ENCODE data around the gene ETDA. TPM values are rescaled to one million over a fixed set of nuclear protein-coding genes. Genes with fewer than 3 reads are reported as not detected.
"Not testable (repeated sequence)": the region's sequence is repeated elsewhere in the genome, so short reads cannot be mapped to it uniquely, and the experiment has no call there.

ETDA gene
- total and polyA plus RNA-seq, 2 experiments from 2014 or later = not detected

GRCh38 chrX:135256923-135257322 lies 5.1 kb downstream of the ETDA start:
- no peaks in the 10 kb centered on the region for H3K9me2 ChIP-seq (replicated peaks; ENCODE audit: insufficient read depth)
- H3K4me2 ChIP-seq = no peak overlapping the region
- DNase-seq (ENCODE audit: low spot score) = no peak
- H4K20me1 ChIP-seq (ENCODE audit: insufficient read depth, poor library complexity, severe bottlenecking) = no peaks in the 10 kb centered on the region
- H3K36me3 ChIP-seq (replicated peaks; ENCODE audit: insufficient read depth, low read depth) = no peaks in the 10 kb centered on the region
- no peaks in the 10 kb centered on the region for H3K9me3 ChIP-seq (ENCODE audit: low read depth)
- no peak overlapping the region for H3K27ac ChIP-seq
- TF ChIP-seq EZH2 (IDR thresholded peaks at IDR 0.05; ENCODE audit: borderline replicate concordance) (no peak), CTCF (IDR thresholded peaks at IDR 0.05; ENCODE audit: poor library complexity) (no peak), EZH2phosphoT487 (IDR thresholded peaks at IDR 0.05; ENCODE audit: low read depth, severe bottlenecking, unreplicated experiment) (no peak)
- H3K27me3 ChIP-seq = no peaks in the 10 kb centered on the region
- H2AFZ ChIP-seq = no peak overlapping the region
- WGBS (ENCODE audit: low lambda C conversion rate, missing lambda C conversion rate) = 72% methylated on average over 6 of the region's 6 CpGs
- H3K4me3 ChIP-seq = no peak overlapping the region
- H3K4me1 ChIP-seq (ENCODE audit: insufficient read depth) = no peaks in the 10 kb centered on the region
- H3K79me2 ChIP-seq = no peaks in the 10 kb centered on the region

- H3K9me3 ChIP-seq (ENCODE audit: low read depth) = no peaks in the 10 kb centered on the region
- H2AFZ ChIP-seq = no peak overlapping the region
- TF ChIP-seq EZH2phosphoT487 (IDR thresholded peaks at IDR 0.05; ENCODE audit: low read depth, severe bottlenecking, unreplicated experiment) (no peak), CTCF (IDR thresholded peaks at IDR 0.05; ENCODE audit: poor library complexity) (no peak), EZH2 (IDR thresholded peaks at IDR 0.05; ENCODE audit: borderline replicate concordance) (no peak)
- H3K27me3 ChIP-seq = no peaks in the 10 kb centered on the region
- DNase-seq (ENCODE audit: low spot score) = no peak
- H3K4me2 ChIP-seq = no peak overlapping the region
- no peaks in the 10 kb centered on the region for H3K9me2 ChIP-seq (replicated peaks; ENCODE audit: insufficient read depth)
- no peak overlapping the region for H3K27ac ChIP-seq
- H4K20me1 ChIP-seq (ENCODE audit: insufficient read depth, poor library complexity, severe bottlenecking) = no peaks in the 10 kb centered on the region
- H3K4me1 ChIP-seq (ENCODE audit: insufficient read depth) = no peaks in the 10 kb centered on the region
- H3K4me3 ChIP-seq = no peak overlapping the region
- H3K79me2 ChIP-seq = no peaks in the 10 kb centered on the region
- H3K36me3 ChIP-seq (replicated peaks; ENCODE audit: insufficient read depth, low read depth) = no peaks in the 10 kb centered on the region
- 96% methylated on average over 6 of the region's 6 CpGs for WGBS (ENCODE audit: low lambda C conversion rate, missing lambda C conversion rate)
Measured at GRCh38 chrX:135257469-135257868, 5.6 kb downstream of the ETDA start.

- H3K9me3 ChIP-seq (ENCODE audit: low read depth); H2AFZ ChIP-seq; H3K4me2 ChIP-seq; H3K4me1 ChIP-seq (ENCODE audit: insufficient read depth); H4K20me1 ChIP-seq (ENCODE audit: insufficient read depth, poor library complexity, severe bottlenecking); H3K27ac ChIP-seq; H3K27me3 ChIP-seq; H3K79me2 ChIP-seq; H3K4me3 ChIP-seq; DNase-seq (ENCODE audit: low spot score); H3K9me2 ChIP-seq (replicated peaks; ENCODE audit: insufficient read depth); H3K36me3 ChIP-seq (replicated peaks; ENCODE audit: insufficient read depth, low read depth): not testable (repeated sequence)
- 88% methylated on average over 2 of the region's 2 CpGs for WGBS (ENCODE audit: low lambda C conversion rate, missing lambda C conversion rate)
Measured at GRCh38 chrX:135260976-135261375, 9.1 kb downstream of the ETDA start.

DNA sequence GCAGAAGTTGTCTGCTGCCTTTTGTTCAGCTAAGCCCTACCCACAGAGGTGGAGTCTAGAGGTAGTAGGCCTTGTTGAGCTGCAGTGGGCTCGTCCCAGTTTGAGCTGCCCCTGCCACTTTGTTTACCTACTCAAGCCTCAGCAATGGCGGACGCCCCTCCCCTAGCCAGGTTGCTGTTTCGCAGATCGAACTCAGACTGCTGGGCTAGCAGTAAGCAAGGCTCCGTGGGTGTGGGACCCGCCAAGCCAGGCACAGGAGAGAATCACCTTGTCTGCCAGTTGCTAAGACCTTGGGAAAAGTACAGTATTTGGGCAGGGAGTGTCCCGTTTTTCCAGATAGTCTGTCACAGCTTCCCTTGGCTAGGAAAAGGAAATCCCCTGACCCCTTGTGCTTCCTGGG lies 11.5 kb downstream of the ETDA start:
- not testable (repeated sequence) for H3K27ac ChIP-seq; H3K9me2 ChIP-seq (replicated peaks; ENCODE audit: insufficient read depth); H3K9me3 ChIP-seq (ENCODE audit: low read depth); H3K4me2 ChIP-seq; H3K27me3 ChIP-seq; H3K4me3 ChIP-seq; H3K4me1 ChIP-seq (ENCODE audit: insufficient read depth); H3K79me2 ChIP-seq; DNase-seq (ENCODE audit: low spot score); H3K36me3 ChIP-seq (replicated peaks; ENCODE audit: insufficient read depth, low read depth); H2AFZ ChIP-seq; H4K20me1 ChIP-seq (ENCODE audit: insufficient read depth, poor library complexity, severe bottlenecking)
- 83% methylated on average over 8 of the region's 8 CpGs for WGBS (ENCODE audit: low lambda C conversion rate, missing lambda C conversion rate)

GRCh38 chrX:135264206-135264605 lies 12.3 kb downstream of the ETDA start:
- WGBS (ENCODE audit: low lambda C conversion rate, missing lambda C conversion rate) = 72% methylated on average over 4 of the region's 4 CpGs
- H3K4me1 ChIP-seq (ENCODE audit: insufficient read depth) = no peaks in the 10 kb centered on the region
- no peaks in the 10 kb centered on the region for H3K79me2 ChIP-seq
- no peaks in the 10 kb centered on the region for H4K20me1 ChIP-seq (ENCODE audit: insufficient read depth, poor library complexity, severe bottlenecking)
- H3K4me3 ChIP-seq = no peak overlapping the region
- H2AFZ ChIP-seq = no peak overlapping the region
- H3K9me2 ChIP-seq (replicated peaks; ENCODE audit: insufficient read depth) = no peaks in the 10 kb centered on the region
- H3K36me3 ChIP-seq (replicated peaks; ENCODE audit: insufficient read depth, low read depth) = no peaks in the 10 kb centered on the region
- no peaks in the 10 kb centered on the region for H3K27me3 ChIP-seq
- no peak for TF ChIP-seq EZH2 (IDR thresholded peaks at IDR 0.05; ENCODE audit: borderline replicate concordance)
- TF ChIP-seq CTCF (IDR thresholded peaks at IDR 0.05; ENCODE audit: poor library complexity) = no peak
- no peak for TF ChIP-seq EZH2phosphoT487 (IDR thresholded peaks at IDR 0.05; ENCODE audit: low read depth, severe bottlenecking, unreplicated experiment)
- H3K4me2 ChIP-seq = no peak overlapping the region
- H3K9me3 ChIP-seq (ENCODE audit: low read depth) = no peaks in the 10 kb centered on the region
- no peak for DNase-seq (ENCODE audit: low spot score)
- H3K27ac ChIP-seq = no peak overlapping the region

All from hepatocyte (in vitro differentiated cells).